AG20443 (cell line): Measurements from ENCODE around the gene QKI.

Experiments
- DNase-seq: peaks from one replicate; pipeline ENCODE4 v3.0.0; 2012; ENCODE audit warnings: low spot score, mixed read lengths

The QKI gene

DNA sequence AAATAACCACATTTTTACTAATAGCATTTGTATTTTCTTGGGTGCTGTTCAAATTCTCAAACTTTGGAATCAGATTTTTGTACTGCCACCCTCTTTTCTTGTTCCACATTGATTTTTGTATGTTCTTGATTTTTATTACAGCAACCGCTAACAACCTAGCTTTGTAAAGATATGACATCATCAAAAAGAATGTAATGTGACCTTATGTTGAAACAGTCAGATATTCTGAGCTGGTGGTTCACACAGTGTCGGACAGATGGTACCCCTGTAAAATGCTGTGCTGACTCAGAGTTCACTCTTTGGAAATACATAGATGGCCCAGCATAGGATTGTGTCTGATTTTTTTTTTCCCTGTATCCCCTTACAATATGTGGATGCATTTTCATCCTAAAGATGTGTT, 118.9 kb downstream of the QKI start:
- DNase-seq: peak; percentile 65

DNA sequence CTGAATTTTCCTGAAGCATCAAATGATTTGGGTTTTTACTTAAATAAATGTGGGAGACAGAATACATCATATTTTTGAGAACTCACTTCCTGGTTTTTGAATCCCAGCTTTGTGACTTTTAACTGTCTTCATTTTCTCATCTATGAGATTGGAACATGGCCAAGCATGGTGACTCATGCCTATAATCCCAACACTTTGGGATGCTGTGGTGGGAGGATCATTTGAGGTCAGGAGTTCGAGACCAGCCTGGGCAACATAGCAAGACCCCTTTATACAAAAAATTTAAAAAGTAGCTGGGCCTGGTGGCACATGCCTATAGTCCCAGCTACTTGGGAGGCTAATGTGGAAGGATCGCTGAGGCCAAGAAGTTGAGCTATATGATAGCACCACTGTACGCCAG, 122.3 kb downstream of the QKI start:
- no peak for DNase-seq

DNA sequence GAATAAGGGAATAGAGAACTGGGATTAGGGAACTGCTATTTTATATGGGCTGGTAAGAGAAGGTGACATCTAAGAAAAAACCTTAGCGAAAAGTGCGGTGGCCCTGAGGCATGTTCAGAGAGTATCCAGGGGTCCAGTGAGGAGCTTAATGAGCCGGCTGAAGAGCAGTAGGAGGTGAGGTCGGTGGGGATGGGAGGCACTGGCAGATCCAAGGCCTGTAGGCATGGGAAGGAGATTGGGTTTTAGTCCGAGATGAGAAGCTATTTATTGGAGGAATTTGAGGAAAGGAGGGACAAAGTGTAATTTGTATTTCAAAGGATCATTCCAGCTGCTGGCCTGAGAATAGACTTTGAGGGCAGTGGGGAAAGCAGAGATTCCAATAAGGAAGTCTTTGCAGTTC, 123.8 kb downstream of the QKI start:
- no peak for DNase-seq

DNA sequence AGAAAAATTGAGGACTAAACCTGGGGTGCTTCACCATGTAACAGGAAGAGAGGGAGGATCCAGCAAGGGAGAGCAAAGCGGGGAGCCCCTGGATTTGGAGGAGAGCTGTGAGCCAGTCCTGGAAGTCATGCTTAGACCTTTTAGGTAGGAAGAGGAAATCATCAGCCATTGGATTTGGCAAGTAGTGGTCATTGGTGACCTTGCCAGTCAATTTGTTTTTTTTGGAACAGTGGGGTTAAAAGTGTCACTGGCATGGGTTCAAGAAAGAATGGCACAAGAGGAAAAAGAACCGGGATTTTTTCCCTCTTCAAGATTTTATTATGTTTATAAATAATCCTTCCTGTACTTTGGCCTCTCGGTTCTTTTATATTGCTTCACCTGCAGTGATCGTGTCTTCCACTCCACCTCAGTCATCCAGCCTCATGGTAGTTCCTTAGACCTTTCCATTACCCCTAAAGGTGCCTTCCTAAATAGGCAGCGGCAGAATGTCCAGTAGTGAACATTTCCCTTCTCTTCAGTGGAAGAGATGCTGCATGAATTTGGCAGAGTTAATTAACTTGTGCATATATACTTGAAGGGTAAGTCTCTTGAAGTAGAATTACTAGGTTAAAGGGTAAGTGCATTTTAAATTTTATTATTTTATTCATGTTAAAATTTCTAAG, 124.7 kb downstream of the QKI start:
- no peak for DNase-seq

DNA sequence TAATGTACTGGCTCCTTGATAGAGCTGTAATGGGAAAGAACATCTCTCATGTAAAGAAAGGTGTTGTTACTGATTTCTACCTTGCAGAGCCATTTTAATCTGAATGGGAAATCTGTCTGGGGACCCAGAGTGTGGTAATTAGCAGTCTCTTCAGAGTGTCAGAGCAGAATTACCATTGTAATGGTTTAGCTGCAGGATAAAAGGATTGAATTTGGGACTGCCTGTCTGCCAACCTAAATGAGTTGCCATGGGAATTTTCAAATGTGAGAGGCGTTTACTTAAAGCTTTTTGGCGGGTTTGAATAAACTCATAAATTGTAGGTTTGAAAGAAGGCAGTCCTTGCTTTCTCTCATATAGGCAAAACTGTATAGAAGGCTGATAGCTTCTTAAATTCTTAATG, 128.8 kb downstream of the QKI start:
- no peak for DNase-seq

DNA sequence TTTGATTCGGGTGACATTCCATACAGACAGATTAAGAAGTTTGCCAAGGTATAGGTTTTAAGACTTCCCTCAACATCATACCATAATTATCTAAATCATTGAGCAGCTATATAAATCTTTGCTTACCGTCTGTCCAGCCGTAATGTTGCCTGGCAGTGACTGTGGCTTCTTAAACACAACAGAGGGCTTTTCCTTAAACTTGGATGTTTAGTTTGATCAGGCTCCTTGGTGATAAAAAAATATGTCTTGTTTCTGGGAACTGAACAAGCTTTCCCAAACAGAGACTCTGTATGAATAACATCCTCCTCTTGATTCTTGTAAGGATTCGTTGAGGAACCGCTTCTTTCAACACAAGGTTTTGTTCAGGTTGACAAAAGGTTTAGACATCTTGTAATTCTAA, 130.9 kb downstream of the QKI start:
- no peak for DNase-seq

DNA sequence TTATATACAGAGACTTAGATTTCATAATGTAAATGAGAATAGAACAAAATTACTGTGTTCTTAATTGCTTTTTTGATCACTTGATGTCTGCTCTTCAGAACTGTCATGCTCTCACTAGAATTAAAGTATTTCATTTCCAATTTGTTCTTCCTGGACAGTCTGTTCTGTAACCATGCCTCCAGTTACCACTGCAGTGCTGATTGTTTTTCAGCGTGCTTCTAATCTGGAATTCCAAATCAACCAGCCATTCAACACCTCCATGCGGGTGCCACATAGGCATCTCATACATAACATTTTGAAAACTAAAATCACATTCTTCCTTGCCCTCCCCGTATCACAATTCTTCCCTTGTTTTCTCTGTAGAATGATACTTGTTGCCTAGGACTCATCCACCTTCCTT, 132.8 kb downstream of the QKI start:
- no peak for DNase-seq

DNA sequence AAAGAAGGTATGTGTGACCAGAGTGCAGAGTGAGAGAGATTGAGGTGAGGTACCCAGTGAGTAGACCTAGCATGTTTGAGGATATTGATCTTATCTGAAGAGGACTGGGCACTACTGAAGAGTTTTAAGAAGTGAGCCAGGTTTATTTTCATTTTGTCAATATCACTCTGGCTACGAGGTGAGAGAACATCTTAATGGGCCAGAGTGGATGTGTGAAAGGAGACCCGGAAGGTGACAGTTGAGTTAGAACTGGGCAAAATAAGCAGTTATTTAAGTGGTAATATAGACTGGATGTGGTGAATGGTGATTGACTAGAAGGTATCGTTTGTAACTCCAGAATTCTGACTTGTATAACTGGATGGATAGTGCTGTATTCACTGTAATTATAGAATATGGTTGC, 134.1 kb downstream of the QKI start:
- no peak for DNase-seq

DNA sequence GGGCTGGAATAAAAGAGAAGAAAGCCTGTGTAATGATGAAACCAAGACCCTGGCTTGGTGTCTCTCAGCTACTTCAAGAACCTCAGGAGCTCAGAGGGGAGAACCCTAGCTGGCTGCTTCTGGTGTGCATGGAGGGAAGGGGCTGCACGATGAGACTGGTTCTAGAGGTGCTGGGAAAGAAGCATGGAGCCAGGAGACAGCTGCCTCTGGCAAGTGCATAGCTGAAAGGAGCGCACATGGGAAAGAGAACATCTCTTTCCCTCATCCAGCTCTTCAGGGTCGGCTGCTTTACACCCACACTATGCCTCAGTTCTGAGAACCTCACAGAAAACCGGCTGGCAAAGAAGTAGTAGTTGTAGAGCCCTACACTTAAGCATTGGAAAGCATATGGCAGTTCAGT, 139.5 kb downstream of the QKI start:
- DNase-seq: no peak

DNA sequence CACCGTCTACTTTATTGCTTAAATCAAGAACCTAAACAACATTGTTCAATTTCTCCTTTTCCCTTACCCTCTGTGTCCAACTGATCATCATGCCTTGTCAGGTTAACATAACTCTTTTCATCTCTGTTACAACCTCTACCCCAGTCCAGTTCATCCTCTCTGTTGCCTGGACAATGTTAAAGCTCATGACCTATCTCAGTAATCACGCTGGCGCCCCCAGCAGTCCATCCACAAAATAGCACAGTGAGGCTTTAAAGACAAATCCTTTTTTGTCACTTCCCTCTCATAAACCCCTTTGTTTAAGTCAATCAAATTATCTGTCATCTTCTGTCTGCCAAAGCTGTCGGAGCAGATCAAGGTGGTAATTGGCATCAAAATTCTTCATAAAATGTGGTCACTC, 140.1 kb downstream of the QKI start:
- DNase-seq: peak; percentile 47

DNA sequence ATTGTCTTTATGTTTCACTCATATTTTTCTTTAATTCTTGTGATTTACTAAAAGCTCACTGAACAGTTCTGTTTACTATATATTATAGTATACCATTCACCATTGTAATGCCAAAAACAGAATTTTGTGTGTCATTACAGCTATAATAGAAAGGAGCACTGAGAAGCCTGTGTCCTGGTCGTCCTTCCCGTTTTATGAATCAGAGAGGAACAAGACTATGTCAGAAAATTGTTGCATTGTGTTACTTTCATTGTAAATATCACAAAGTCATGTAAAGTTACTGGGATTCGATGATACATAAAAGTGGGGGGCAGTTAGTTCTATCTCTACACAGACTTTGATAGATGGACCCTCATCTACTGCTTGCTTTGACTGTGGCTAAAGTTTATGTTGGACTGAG, 145.1 kb downstream of the QKI start:
- DNase-seq: no peak

DNA sequence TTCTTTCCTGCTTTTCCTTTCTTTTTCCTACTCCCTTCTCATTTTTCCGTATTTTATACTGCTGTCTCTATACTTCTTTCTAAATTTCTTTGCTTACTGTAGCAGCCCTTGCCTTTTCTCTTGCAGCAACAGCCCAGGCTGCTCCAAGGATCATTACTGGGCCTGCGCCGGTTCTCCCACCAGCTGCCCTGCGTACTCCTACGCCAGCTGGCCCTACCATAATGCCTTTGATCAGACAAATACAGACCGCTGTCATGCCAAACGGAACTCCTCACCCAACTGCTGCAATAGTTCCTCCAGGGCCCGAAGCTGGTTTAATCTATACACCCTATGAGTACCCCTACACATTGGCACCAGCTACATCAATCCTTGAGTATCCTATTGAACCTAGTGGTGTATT, 148.8 kb downstream of the QKI start:
- no peak for DNase-seq

DNA sequence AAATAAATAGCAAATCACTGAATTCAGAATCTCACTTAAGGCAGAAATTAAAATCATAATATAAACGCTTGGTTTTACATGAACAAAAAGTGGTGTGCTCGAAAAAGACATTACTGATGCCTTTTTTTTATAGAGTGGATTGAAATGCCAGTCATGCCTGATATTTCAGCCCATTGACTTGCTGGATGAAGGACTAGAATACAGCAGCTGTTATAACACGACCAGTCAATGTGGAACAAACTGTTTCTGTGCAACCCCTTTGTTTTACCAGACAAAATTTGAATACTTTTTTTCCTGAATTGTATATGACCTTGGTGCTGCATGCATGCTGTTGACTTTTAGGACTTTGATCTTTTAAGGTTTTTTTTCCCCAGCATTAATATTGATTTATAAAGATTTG, 150.0 kb downstream of the QKI start:
- DNase-seq: no peak

DNA sequence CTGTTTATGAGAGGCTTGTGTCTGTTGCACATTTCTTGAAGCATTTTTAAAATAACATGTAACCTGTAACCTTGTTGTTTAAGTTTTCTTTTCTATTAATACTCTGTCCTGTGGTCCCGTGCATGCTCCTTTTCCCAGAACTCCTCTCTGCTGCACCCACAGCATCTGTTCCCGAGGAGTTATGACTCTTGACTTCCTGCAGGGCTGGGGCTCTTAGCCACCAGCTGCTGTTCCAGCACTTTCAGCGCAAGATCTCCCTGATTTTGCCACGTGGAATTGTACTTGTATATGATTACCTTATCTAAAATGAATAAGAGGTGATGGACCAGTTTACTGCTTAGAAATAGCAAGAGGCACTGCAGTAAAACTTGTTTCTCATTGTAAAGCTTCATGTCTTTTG, 150.6 kb downstream of the QKI start:
- DNase-seq: no peak

DNA sequence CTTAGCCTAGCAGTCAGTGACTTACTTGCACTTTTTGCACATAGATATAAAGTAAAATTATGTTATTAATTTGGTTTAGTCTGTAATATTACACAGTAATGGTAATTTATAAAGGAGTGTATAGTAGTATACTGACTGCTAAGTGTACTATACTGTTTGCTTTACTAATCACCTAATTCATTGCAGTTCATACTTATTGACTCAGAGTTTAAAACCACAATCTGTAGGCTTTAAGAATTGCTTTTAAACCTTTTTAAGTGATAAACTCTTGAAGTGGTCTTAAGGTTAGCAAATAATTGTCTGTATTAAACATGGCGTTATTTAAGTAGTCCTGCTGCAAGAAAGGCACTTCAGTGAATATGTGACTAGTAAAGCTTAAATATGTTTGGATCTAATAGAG, 151.5 kb downstream of the QKI start:
- no peak for DNase-seq

DNA sequence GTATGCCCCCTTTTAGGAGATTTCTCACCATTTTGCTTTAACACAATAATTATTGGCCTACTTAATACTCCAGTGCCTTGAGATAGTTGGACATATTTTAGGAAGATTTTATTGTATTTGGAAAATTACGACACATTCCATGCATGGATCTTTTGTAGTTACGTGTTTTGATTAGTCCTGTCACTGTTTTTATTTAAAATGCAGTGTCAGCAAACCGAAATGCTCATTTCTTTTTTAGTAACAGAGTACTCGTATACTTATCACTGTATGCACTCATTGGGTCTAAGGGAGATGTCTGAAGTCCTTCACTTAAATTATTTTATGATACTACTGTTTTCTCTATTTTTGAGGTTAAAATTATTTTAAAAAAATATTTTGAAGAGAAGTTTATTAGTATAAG, 153.8 kb downstream of the QKI start:
- no peak for DNase-seq

DNA sequence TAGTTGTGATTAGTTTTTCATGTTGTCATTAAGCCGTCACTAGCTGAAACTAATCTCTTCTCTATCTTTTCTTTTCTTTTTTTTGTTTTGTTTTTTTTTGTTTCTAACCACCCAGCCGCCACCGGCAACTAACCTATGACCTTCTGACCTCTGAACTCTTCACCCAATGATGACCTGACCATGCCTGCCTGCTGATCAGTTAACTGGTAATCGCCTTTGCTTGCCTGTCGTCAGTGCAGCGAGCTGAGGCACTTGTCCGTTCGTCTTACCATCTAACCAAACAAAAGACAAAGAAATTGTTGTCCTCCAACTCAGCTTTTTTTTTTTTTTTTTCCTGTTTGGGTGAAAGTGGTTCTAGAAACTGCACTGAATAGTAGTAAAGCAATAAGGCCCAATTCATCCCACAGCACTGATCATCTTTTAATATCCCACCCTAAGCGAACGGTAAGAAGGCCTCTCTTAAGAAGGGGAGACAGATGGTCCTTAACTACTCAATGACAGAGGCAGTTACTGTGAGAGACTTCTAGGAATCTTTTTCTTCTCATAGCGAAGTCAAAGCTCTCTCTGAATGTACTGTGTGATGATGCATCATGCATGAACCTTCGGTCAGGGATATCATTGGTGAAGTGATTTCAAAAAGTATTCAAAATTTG, 156.2 kb downstream of the QKI start:
- DNase-seq: no peak

DNA sequence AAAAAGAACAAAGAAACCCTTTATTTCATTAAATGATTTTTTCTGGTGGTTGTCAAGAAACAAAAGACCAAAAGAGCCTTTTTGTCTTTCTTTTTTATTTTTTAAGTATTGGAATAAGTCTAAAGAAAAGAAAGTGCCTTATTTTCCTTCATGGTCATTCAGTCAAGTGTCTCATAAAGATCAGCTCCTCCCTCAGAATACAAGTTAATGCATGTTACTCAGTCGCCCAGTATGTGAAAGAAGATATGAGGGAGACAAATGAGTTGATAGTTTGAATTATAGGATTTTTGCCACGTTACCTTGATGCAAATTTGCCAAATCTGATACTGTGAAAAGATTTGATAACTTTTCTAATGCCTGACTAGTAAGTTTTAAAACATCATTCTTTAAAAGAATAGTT, 157.2 kb downstream of the QKI start:
- DNase-seq: no peak

DNA sequence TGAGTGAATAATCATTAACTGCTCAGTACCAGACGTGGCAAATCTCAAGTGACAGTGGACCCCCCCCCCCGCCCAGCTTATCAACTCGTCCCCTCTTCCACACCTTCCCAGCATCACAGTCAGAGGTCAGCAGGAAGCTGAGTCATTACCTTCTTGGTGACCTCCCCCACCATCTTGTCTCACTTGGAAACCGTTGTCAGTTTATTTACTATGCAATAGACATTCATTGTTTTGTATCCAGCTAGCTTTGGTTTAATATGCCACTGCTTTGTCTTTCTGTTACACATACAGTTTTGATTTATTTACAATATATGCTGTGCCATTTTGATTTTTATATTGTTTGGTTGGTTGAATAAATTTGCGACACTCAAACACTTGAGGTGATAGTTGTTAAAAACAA, 158.1 kb downstream of the QKI start:
- no peak for DNase-seq

DNA sequence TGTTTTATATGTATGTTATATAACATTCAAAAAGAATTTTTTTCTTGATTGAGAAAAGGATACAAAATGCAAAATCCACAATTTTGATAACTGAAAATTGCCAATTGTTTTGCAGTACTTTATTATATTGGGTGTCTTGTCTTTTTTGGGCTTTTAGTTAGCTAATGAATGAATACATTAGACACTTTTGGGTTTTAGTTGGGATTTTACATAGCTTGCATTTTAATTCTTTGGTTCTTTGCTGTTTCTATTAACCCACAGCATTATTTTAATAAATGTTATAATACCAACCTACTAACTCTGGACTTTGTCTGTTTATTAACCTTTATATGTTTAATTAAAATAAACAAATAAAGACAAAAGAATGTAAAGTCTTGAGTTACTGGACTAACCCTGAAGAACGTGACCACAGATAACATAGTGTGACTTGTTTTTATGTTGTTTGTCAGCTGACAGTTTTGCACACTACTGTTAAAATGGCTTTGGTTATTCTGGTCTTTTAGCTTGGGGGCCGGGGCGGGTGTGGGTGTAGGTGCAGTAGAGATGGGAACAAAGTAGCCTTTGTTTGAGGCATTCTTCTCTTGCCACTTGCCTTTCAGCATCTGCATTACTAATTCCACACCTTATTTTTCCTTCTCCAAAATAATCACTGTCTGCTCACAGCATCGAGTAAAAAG, 159.1 kb downstream of the QKI start:
- no peak for DNase-seq

DNA sequence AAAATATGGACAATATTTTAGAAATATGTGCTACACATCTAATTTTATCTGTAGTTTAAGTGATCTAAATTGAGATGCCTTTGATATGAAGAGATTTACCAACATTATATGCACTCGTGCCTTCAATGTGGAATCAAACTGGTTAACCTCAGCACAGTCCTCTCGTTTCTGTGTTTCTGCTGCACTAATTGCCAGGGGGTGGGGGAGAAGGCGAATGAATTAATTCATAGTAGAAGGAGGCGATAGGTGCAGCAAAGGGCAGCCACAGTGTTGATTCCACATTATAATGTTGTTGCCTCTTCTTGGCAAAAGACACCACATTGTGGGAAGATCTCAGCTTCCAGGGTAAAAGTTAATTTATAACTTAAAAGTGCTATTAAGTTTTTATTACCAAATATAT, 161.6 kb downstream of the QKI start:
- no peak for DNase-seq

DNA sequence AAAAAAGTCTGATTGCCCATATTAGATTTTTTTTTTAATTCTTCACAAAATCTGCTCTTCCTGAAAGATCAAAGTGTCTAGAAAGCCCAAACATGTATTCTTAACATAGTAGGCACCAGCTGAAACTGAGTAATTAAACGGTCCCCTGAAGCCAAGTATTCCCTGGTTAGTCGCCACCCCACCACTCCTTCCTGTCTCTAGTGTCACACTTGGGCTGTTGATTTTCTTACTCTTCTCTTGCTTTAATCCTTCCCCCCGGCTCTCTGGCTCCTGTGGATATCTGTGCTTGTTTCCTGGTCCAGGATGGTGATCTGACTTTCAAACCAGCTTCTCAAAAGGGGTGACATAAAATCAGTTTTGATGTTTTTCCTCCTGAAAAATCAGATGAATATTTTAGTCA, 162.9 kb downstream of the QKI start:
- DNase-seq: no peak

DNA sequence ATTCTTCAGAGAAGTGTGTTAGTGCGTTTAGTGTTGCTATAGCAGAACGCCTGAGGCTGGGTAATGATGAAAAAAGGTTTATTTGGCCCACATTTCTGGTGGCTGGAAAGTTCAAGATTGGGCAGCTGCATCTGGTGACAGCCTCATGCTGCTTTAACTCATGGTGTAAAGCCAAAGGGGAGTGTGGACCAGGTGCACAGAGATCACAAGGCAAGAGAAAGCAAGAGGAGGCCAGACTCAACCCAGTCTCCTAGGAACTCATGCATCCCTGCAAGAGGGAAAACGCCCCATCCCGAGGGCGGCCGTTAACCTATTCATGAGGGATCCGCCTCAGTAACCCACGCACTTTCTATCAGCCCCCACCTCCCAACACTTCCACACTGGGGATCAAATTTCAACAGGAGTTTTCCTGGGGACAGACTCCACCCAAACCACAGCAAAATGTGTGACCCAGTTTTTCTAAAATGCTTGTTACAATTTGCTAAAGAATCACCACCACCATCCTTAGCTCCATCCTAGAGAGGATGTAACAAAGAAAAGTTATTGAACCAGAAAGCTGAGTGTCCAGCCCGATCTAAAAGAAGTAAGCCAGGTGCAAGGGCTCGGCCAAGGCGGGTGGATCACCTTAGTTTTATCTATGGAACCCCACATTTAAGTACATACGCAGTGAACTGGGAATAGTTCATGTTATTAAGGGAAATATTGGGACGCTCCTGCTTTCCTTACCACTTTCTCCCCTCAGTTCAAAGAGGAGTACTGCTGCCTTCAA, 164.8 kb downstream of the QKI start:
- DNase-seq: peak; percentile 22
